RWPE1 (cell line): ENCODE measurements around the gene ESR2.
"Not testable (repeated sequence)": the region's sequence is repeated elsewhere in the genome, so short reads cannot be mapped to it uniquely, and the experiment has no call there.

Experiments
- CTCF ChIA-PET: fragments of 350-600 bp; sonication (Branson Sonifier 250); formaldehyde crosslinking; extraction: SDS; loops from one replicate; lab custom pipeline; 2021; lab: Yijun Ruan, JAX
- POLR2A ChIA-PET: fragments of 400-600 bp; formaldehyde crosslinking; extraction: SDS; loops from one replicate; lab custom pipeline; 2020; ENCODE audit warnings: antibody characterized with exemption; ENCODE audit not compliant: low non-redundant PET; lab: Yijun Ruan, JAX
- DNase-seq: peaks from one replicate; pipeline ENCODE4 v3.0.0; 2012; ENCODE audit warnings: low spot score
- H3K27ac ChIP-seq: fragments of 450-650 bp; 2 replicates; pipeline ENCODE4 v1.5.1; 2017
- TF ChIP-seq, protein P1 (sequence below): fragments of 450-650 bp; conservative IDR thresholded peaks from 2 replicates; pipeline ENCODE4 v1.5.1; 2017; ENCODE audit warnings: low read depth, mild to moderate bottlenecking

Gene ESR2

DNA sequence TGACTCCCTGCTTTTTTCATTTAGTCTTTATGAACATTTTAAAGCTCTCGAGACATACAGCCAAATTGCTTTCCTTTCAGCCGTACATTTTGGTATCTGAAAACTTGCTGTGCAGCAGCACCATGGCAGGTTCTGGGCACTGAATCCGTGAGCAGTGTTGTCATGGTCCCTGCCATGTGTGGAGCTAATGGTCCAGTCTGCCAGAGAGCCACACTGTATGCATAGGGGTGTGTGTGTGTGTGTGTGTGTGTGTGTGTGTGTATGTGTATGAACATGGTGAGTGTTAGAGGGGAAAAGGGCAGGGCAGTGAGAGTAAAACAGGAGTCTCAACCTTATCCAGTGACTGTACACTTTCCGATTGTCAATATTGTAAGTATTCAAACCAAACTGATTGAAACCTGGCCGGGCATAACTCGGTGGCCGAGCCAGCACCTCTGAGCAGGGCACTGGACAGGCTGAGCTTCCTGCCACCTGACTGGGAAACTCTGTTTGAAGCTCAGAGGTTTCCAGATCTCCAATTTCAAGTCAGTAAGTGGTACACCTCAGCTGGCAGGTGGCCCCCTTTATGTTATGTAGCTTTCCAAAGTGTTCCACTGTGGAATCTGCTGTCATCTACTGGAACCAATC is 110.0 kb downstream of the ESR2 start:
- no peak for DNase-seq
- TF ChIP-seq, protein P1, sequence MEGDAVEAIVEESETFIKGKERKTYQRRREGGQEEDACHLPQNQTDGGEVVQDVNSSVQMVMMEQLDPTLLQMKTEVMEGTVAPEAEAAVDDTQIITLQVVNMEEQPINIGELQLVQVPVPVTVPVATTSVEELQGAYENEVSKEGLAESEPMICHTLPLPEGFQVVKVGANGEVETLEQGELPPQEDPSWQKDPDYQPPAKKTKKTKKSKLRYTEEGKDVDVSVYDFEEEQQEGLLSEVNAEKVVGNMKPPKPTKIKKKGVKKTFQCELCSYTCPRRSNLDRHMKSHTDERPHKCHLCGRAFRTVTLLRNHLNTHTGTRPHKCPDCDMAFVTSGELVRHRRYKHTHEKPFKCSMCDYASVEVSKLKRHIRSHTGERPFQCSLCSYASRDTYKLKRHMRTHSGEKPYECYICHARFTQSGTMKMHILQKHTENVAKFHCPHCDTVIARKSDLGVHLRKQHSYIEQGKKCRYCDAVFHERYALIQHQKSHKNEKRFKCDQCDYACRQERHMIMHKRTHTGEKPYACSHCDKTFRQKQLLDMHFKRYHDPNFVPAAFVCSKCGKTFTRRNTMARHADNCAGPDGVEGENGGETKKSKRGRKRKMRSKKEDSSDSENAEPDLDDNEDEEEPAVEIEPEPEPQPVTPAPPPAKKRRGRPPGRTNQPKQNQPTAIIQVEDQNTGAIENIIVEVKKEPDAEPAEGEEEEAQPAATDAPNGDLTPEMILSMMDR = no peak
- ChIA-PET CTCF (interaction anchor here (0.6 to 0.7 kb wide), 2 partner anchors 21 to 123 kb away, joined by 3 read pairs; no protein-coding TSS in a partner anchor), POLR2A (no interaction called here)
- H3K27ac ChIP-seq = no peak overlapping the region

DNA sequence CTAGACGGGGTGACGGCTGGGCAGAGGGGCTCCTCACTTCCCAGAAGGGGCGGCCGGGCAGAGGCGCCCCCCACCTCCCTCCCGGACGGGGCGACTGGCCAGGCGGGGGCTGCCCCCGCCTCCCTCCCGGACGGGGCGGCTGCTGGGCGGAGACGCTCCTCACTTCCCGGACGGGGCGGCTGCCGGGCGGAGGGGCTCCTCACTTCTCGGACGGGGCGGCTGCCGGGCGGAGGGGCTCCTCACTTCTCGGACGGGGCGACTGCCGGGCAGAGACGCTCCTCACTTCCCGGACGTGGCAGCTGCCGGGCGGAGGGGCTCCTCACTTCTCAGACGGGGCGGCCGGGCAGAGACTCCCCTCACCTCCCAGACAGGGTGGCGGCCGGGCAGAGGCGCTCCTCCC is 111.3 kb downstream of the ESR2 start:
- DNase-seq, H3K27ac ChIP-seq, POLR2A ChIA-PET, CTCF ChIA-PET: not testable (repeated sequence)

DNA sequence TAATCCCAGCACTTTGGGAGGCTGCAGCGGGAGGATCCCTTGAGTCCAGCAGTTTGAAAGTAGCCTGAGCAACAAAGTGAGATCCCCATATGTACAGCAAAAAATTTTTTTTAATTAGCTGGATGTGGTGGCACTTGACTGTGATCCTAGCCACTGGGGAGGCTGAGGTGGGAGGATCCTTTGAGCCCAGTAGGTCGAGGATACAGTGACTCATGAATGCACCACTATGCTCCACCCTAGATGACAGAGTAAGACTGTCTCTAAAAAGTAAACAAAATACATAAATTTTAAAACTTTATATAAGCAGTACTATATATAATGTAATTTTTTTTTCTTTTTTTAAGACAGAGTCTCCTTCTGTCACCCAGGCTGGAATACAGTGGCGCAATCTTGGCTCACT is 115.4 kb downstream of the ESR2 start:
- no peak overlapping the region for H3K27ac ChIP-seq
- DNase-seq = no peak
- ChIA-PET POLR2A (no interaction called here), CTCF (no interaction called here)
- TF ChIP-seq, protein P1 = no peak

DNA sequence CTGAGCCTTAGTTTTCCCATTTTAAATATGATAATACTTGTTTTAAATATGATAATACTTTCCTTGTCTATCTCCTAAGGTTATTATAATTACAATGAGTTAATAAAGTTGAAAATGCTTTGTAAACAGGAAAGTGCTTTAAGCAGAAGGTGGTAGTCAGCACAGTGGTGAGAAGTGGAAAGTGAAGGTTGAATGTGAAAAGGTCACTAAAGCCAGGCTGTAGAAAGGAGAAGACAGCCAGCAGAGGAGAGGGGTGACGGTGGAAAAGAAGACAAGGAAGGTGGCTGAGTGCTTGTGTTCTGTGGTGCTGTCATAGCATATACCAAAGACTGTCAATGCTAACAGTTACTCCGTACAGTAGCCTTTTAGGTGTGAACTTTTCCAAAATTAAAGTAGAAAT is 117.8 kb downstream of the ESR2 start:
- DNase-seq = no peak
- H3K27ac ChIP-seq = no peak overlapping the region
- CTCF ChIA-PET = no interaction called here
- POLR2A ChIA-PET = no interaction called here
- TF ChIP-seq, protein P1 = no peak

DNA sequence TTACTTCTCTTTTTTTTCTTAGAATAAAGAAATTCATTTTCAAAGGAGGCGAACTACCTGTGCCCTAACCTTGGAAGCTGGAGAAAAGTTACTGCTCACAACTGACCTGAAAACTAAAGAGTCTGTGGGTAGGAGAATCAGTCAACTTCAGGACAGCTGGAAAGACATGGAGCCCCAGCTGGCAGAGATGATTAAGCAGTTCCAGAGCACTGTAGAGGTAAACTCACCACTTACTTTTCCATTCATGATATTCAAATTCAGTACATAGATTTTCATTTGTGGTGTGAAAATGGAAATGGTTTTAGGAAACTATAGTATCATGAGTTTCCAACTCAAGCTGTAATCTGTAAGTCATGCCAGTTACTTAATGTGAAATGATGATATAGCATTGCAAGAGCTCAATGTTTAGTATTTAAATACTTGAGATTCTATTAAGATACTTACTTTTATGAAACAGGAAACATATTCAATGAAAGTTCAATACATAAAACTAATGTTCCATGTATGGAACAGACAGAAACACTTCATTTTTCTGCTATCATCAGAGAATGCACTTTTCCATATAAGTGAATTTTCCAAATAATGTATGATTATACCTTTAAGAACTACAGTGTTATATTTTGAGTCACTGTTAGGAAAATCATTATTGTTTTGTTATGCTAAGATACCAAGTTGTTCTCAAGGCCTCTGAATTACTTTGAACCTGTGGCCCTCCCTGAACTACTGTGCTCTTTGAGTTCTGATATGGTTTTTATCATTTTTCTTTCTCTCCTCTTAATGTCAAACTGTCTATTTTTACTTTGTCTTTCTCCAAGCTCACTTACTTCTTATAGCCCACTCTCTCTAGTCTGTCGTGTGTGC is 119.0 kb downstream of the ESR2 start:
- POLR2A ChIA-PET = no interaction called here
- CTCF ChIA-PET = no interaction called here
- no peak overlapping the region for H3K27ac ChIP-seq
- TF ChIP-seq, protein P1 = no peak
- no peak for DNase-seq

DNA sequence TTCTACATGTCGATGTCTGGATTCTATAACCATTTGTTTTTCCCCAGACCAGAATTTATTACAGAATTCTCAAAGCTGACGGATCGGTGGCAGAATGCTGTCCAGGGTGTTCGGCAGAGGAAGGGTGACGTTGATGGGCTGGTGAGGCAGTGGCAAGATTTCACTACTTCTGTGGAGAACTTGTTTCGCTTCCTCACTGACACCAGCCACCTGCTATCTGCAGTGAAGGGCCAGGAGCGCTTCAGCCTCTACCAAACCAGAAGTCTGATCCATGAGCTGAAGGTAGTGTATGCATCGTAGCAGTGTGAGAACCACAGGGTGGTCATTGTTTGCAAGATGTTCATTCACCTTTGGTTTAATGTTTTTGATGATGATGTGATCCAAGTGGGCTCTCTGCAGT is 124.0 kb downstream of the ESR2 start:
- no peak for DNase-seq
- TF ChIP-seq, protein P1 = no peak
- CTCF ChIA-PET = no interaction called here
- H3K27ac ChIP-seq = no peak overlapping the region
- POLR2A ChIA-PET = no interaction called here

DNA sequence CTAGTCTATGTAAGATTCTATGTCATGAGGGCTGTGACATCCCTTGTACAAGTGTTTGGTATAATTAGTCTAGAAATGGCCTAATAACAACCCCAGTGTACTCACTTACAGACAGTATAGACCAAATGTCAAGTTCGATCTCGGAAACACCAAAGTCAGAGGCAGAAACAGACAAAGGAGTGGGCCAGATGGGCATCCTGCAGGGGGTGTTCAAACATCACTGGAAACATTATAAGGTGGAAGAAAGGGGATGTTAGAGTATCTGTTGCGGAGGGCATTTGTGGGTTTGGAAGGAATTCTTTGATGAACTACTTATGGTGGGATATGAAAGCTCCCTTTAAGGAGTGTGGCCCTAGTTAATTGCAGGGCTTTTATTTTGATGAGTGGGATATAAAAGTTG is 134.6 kb downstream of the ESR2 start:
- no peak overlapping the region for H3K27ac ChIP-seq
- TF ChIP-seq, protein P1 = no peak
- ChIA-PET POLR2A (no interaction called here), CTCF (no interaction called here)
- no peak for DNase-seq
